HEK293 (cell line): ENCODE data around the gene NCF2.

Experiments
- GLI4 ChIP-seq: fragments of 450-650 bp; formaldehyde crosslinking; IDR thresholded peaks from 2 replicates; pipeline ENCODE4 v1.5.1; 2016; ENCODE audit warnings: missing biosample characterization, missing genetic modification characterization
- RBAK ChIP-seq: fragments of 450-650 bp; formaldehyde crosslinking; IDR thresholded peaks from 2 replicates; pipeline ENCODE4 v1.5.1; 2016; ENCODE audit warnings: missing biosample characterization, missing genetic modification characterization
- ZBTB49 ChIP-seq: fragments of 450-650 bp; formaldehyde crosslinking; IDR thresholded peaks from 2 replicates; pipeline ENCODE4 v1.5.1; 2016; ENCODE audit warnings: missing biosample characterization, missing genetic modification characterization, low read depth
- ZFP3 ChIP-seq: fragments of 450-650 bp; formaldehyde crosslinking; IDR thresholded peaks from 2 replicates; pipeline ENCODE4 v1.5.1; 2016; ENCODE audit warnings: low read depth, missing biosample characterization, missing genetic modification characterization
- ZNF19 ChIP-seq: fragments of 450-650 bp; formaldehyde crosslinking; IDR thresholded peaks from 2 replicates; pipeline ENCODE4; 2016; ENCODE audit warnings: missing biosample characterization, missing genetic modification characterization, low read depth
- ZNF211 ChIP-seq: fragments of 450-650 bp; formaldehyde crosslinking; IDR thresholded peaks from 2 replicates; pipeline ENCODE4 v1.5.1; 2016; ENCODE audit warnings: low read depth, missing biosample characterization, missing genetic modification characterization
- ZNF266 ChIP-seq: fragments of 450-650 bp; formaldehyde crosslinking; IDR thresholded peaks from 2 replicates; pipeline ENCODE4 v1.5.1; 2016; ENCODE audit warnings: missing biosample characterization, missing genetic modification characterization, low read depth
- ZNF558 ChIP-seq: fragments of 450-650 bp; formaldehyde crosslinking; IDR thresholded peaks from 2 replicates; pipeline ENCODE4 v1.5.1; 2016; ENCODE audit warnings: missing biosample characterization, missing genetic modification characterization
- ZSCAN30 ChIP-seq: fragments of 450-650 bp; IDR thresholded peaks from 2 replicates; pipeline ENCODE4 v1.5.1; 2018; ENCODE audit warnings: missing biosample characterization, mild to moderate bottlenecking, missing genetic modification characterization, moderate library complexity
- TF ChIP-seq, protein P1 (sequence below): fragments of 450-650 bp; formaldehyde crosslinking; IDR thresholded peaks from 2 replicates; pipeline ENCODE4 v1.5.1; 2017; ENCODE audit warnings: missing biosample characterization, missing genetic modification characterization
- TF ChIP-seq, protein P2 (sequence below): fragments of 450-650 bp; formaldehyde crosslinking; IDR thresholded peaks from 2 replicates; pipeline ENCODE4 v1.5.1; 2016; ENCODE audit warnings: missing biosample characterization, missing genetic modification characterization

GRCh38 chr1:183638649-183639387 lies 48.6 kb upstream of the NCF2 start:
- TF ChIP-seq ZNF558 (tag by site-specific recombination) (no peak), GLI4 (tag by site-specific recombination) (no peak), ZNF266 (tag by site-specific recombination) (no peak), ZFP3 (no peak), ZNF19 (tag by site-specific recombination) (no peak), ZNF211 (no peak), ZBTB49 (tag by site-specific recombination) (no peak), ZSCAN30 (tag by site-specific recombination) (no peak), RBAK (tag by site-specific recombination) (no peak)
- TF ChIP-seq, protein P1, sequence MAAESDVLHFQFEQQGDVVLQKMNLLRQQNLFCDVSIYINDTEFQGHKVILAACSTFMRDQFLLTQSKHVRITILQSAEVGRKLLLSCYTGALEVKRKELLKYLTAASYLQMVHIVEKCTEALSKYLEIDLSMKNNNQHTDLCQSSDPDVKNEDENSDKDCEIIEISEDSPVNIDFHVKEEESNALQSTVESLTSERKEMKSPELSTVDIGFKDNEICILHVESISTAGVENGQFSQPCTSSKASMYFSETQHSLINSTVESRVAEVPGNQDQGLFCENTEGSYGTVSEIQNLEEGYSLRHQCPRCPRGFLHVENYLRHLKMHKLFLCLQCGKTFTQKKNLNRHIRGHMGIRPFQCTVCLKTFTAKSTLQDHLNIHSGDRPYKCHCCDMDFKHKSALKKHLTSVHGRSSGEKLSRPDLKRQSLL: no peak
- TF ChIP-seq, protein P2, sequence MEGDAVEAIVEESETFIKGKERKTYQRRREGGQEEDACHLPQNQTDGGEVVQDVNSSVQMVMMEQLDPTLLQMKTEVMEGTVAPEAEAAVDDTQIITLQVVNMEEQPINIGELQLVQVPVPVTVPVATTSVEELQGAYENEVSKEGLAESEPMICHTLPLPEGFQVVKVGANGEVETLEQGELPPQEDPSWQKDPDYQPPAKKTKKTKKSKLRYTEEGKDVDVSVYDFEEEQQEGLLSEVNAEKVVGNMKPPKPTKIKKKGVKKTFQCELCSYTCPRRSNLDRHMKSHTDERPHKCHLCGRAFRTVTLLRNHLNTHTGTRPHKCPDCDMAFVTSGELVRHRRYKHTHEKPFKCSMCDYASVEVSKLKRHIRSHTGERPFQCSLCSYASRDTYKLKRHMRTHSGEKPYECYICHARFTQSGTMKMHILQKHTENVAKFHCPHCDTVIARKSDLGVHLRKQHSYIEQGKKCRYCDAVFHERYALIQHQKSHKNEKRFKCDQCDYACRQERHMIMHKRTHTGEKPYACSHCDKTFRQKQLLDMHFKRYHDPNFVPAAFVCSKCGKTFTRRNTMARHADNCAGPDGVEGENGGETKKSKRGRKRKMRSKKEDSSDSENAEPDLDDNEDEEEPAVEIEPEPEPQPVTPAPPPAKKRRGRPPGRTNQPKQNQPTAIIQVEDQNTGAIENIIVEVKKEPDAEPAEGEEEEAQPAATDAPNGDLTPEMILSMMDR (tag by site-specific recombination): no peak
